Measurements from ENCODE around the gene GSTM5. TPM values are rescaled to one million over a fixed set of nuclear protein-coding genes. Genes with fewer than 3 reads are reported as not detected.
"Not testable (repeated sequence)": the region's sequence is repeated elsewhere in the genome, so short reads cannot be mapped to it uniquely, and the experiment has no call there.

Gene GSTM5
- total and polyA plus RNA-seq, 2 of the 8 experiments (the other 6 are each of a cell fraction or from before 2014, with no cell fraction given): 0.24 to 0.89 TPM

DNA sequence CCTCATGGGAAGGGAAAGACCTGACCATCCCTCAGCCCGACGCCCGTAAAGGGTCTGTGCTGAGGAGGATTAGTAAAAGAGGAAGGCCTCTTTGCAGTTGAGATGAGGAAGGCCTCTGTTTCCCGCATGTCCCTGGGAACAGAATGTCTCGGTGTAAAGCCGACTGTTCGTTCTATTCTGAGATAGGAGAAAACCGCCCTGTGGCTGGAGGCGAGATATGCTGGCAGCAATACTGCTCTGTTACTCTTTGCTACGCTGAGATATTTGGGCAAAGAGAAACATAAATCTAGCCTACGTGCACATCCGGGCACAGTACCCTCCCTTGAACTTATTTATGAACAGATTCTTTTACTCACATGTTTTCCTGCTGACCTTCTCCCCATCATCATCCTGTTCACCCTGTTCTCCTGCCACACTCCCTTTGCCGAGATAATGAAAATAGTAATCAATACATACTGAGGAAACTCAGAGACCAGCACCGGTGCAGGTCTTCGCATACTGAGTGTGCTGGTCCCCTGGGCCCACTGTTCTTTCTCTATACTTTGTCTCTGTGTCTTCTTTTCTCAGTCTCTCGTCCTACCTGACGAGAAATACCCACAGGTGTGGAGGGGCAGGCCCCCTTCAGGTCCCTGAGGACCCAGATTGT is 55.1 kb downstream of the GSTM5 start:
- CTCF ChIA-PET (ENCODE audit: partially characterized antibody); H3K18ac ChIP-seq (ENCODE audit: extremely low read depth, low read length); H4K91ac ChIP-seq (replicated peaks; ENCODE audit: insufficient read length, low read length); H3K4ac ChIP-seq (replicated peaks; ENCODE audit: insufficient read length, low read depth, low read length); H3K14ac ChIP-seq (ENCODE audit: insufficient read length); H2BK12ac ChIP-seq (ENCODE audit: low read depth, low read length); H2AFZ ChIP-seq (ENCODE audit: low read length); POLR2A ChIA-PET (ENCODE audit: partially characterized antibody); H3K4me1 ChIP-seq (replicated peaks in 1 of 4; ENCODE audit: control insufficient read depth in 3 of 4, insufficient read depth in 4 of 4, low read length in 3 of 4); H3K23me2 ChIP-seq (ENCODE audit: low read depth, low read length); H4K5ac ChIP-seq (ENCODE audit: insufficient read length, low read depth, low read length); H2BK15ac ChIP-seq (ENCODE audit: low read length); H2BK20ac ChIP-seq (ENCODE audit: low read length); H3K27ac ChIP-seq (ENCODE audit: low read depth, low read length); H3K27me3 ChIP-seq (replicated peaks in 1 of 4; ENCODE audit: control insufficient read depth in 3 of 4, extremely low read depth in 1 of 4, insufficient read depth in 3 of 4, low read length in 3 of 4); H3K4me2 ChIP-seq (ENCODE audit: insufficient read depth in 1 of 2, low read depth in 2 of 2, low read length in 2 of 2); H2BK120ac ChIP-seq (replicated peaks; ENCODE audit: low read depth, low read length); H2AK5ac ChIP-seq (ENCODE audit: low read depth, low read length); H3K56ac ChIP-seq (replicated peaks; ENCODE audit: insufficient read length, low read depth, low read length); H3K79me2 ChIP-seq (ENCODE audit: control insufficient read depth in 1 of 2, insufficient read depth in 2 of 2, low read length in 2 of 2); H3K36me3 ChIP-seq (ENCODE audit: control insufficient read depth in 2 of 4, insufficient read depth in 4 of 4, low read length in 3 of 4); H3K4me3 ChIP-seq (ENCODE audit: extremely low read depth in 1 of 4, insufficient read depth in 2 of 4, low read depth in 3 of 4, low read length in 4 of 4); H3K79me1 ChIP-seq (ENCODE audit: low read depth, low read length); H2BK5ac ChIP-seq (ENCODE audit: low read depth, low read length); FAIRE-seq; H3K9ac ChIP-seq (replicated peaks in 1 of 4; ENCODE audit: extremely low read depth in 1 of 4, low read depth in 3 of 4, low read length in 3 of 4); DNase-seq (ENCODE audit: low read depth in 1 of 2, low spot score in 2 of 2); H4K8ac ChIP-seq (ENCODE audit: extremely low read depth, insufficient read depth, low read length); H4K20me1 ChIP-seq (replicated peaks in 1 of 2; ENCODE audit: control insufficient read depth in 1 of 2, insufficient read depth in 2 of 2, low read length in 2 of 2); H3K23ac ChIP-seq (ENCODE audit: insufficient read length); H3K9me3 ChIP-seq (ENCODE audit: insufficient read depth in 2 of 2, low read depth in 1 of 2, low read length in 1 of 2): not testable (repeated sequence)
- WGBS, 2 experiments (ENCODE audit: extremely low coverage in 1 of 2, insufficient coverage in 1 of 2, insufficient read length in 1 of 2, insufficient replicate concordance in 2 of 2, low coverage in 1 of 2, low lambda C conversion rate in 2 of 2, missing lambda C conversion rate in 1 of 2): 96% methylated on average over 17 of the region's 17 CpGs; no CpG with 5 or more reads in 1 of the 2 experiments

Other genes with a start within 250 kb of the GSTM5 start
- 1.5 and 1.7 TPM in 2 replicates for gene SYPL2, start 245.7 kb upstream of the GSTM5 start, total RNA-seq (2021; fragmentation: NEBNext Ultra II Directional; extraction: Animal tissue kit (Norgen Biotek cat#: 25700))
- gene SYPL2, start 245.7 kb upstream of the GSTM5 start, polyA plus RNA-seq (2011; rRNA removed): 1.5 and 1.6 TPM in 2 replicates
- 9.3 and 9.8 TPM in 2 replicates for gene ATXN7L2, start 228.3 kb upstream of the GSTM5 start, total RNA-seq (2021; fragmentation: NEBNext Ultra II Directional; extraction: Animal tissue kit (Norgen Biotek cat#: 25700))
- gene ATXN7L2, start 228.3 kb upstream of the GSTM5 start, polyA plus RNA-seq (2011; rRNA removed): 8.1 and 12.3 TPM in 2 replicates
- 3.6 and 4.3 TPM in 2 replicates for gene CYB561D1, start 218.2 kb upstream of the GSTM5 start, total RNA-seq (2021; fragmentation: NEBNext Ultra II Directional; extraction: Animal tissue kit (Norgen Biotek cat#: 25700))
- 3.8 and 6.8 TPM in 2 replicates for gene CYB561D1, start 218.2 kb upstream of the GSTM5 start, polyA plus RNA-seq (2011; rRNA removed)
- 2.4 and 2.7 TPM in 2 replicates for gene AMIGO1, start 202.5 kb upstream of the GSTM5 start, total RNA-seq (2021; fragmentation: NEBNext Ultra II Directional; extraction: Animal tissue kit (Norgen Biotek cat#: 25700))
- 1.5 and 2.4 TPM in 2 replicates for gene AMIGO1, start 202.5 kb upstream of the GSTM5 start, polyA plus RNA-seq (2011; rRNA removed)
- 0.15 and 0.41 TPM in 2 replicates for gene GPR61, start 172.4 kb upstream of the GSTM5 start, total RNA-seq (2021; fragmentation: NEBNext Ultra II Directional; extraction: Animal tissue kit (Norgen Biotek cat#: 25700))
- gene GPR61, start 172.4 kb upstream of the GSTM5 start, polyA plus RNA-seq (2011; rRNA removed): 0.53 and 0.63 TPM in 2 replicates
- gene GNAI3, start 163.6 kb upstream of the GSTM5 start, total RNA-seq (2021; fragmentation: NEBNext Ultra II Directional; extraction: Animal tissue kit (Norgen Biotek cat#: 25700)): 9.2 and 9.8 TPM in 2 replicates
- gene GNAI3, start 163.6 kb upstream of the GSTM5 start, polyA plus RNA-seq (2011; rRNA removed): 1.9 and 4.0 TPM in 2 replicates
- not detected in 2 replicates for gene GNAT2, start 92.6 kb upstream of the GSTM5 start, total RNA-seq (2021; fragmentation: NEBNext Ultra II Directional; extraction: Animal tissue kit (Norgen Biotek cat#: 25700))
- gene GNAT2, start 92.6 kb upstream of the GSTM5 start, polyA plus RNA-seq (2011; rRNA removed): 0.05 and 0.14 TPM in 2 replicates
- gene AMPD2, start 92.4 kb upstream of the GSTM5 start, total RNA-seq (2021; fragmentation: NEBNext Ultra II Directional; extraction: Animal tissue kit (Norgen Biotek cat#: 25700)): 67.7 and 69.4 TPM in 2 replicates
- gene AMPD2, start 92.4 kb upstream of the GSTM5 start, polyA plus RNA-seq (2011; rRNA removed): 37.2 and 52.8 TPM in 2 replicates
- 11.3 and 18.7 TPM in 2 replicates for gene GSTM4, start 56.2 kb upstream of the GSTM5 start, total RNA-seq (2021; fragmentation: NEBNext Ultra II Directional; extraction: Animal tissue kit (Norgen Biotek cat#: 25700))
- 24.0 and 31.4 TPM in 2 replicates for gene GSTM4, start 56.2 kb upstream of the GSTM5 start, polyA plus RNA-seq (2011; rRNA removed)
- gene GSTM2, start 44.2 kb upstream of the GSTM5 start, total RNA-seq (2021; fragmentation: NEBNext Ultra II Directional; extraction: Animal tissue kit (Norgen Biotek cat#: 25700)): 9.6 and 12.2 TPM in 2 replicates
- 20.7 and 23.1 TPM in 2 replicates for gene GSTM2, start 44.2 kb upstream of the GSTM5 start, polyA plus RNA-seq (2011; rRNA removed)
- gene GSTM1, start 24.4 kb upstream of the GSTM5 start, total RNA-seq (2021; fragmentation: NEBNext Ultra II Directional; extraction: Animal tissue kit (Norgen Biotek cat#: 25700)): 16.5 and 16.7 TPM in 2 replicates
- gene GSTM1, start 24.4 kb upstream of the GSTM5 start, polyA plus RNA-seq (2011; rRNA removed): 38.8 and 42.5 TPM in 2 replicates
- gene GSTM3, start 28.8 kb downstream of the GSTM5 start, total RNA-seq (2021; fragmentation: NEBNext Ultra II Directional; extraction: Animal tissue kit (Norgen Biotek cat#: 25700)): 2.2 and 4.3 TPM in 2 replicates
- gene GSTM3, start 28.8 kb downstream of the GSTM5 start, polyA plus RNA-seq (2011; rRNA removed): 3.0 and 5.1 TPM in 2 replicates
- not detected in 2 replicates for gene EPS8L3, start 51.7 kb downstream of the GSTM5 start, total RNA-seq (2021; fragmentation: NEBNext Ultra II Directional; extraction: Animal tissue kit (Norgen Biotek cat#: 25700))
- gene EPS8L3, start 51.7 kb downstream of the GSTM5 start, polyA plus RNA-seq (2011; rRNA removed): not detected in 2 replicates
- gene CSF1, start 198.6 kb downstream of the GSTM5 start, total RNA-seq (2021; fragmentation: NEBNext Ultra II Directional; extraction: Animal tissue kit (Norgen Biotek cat#: 25700)): 2.0 and 3.3 TPM in 2 replicates
- 4.2 and 5.4 TPM in 2 replicates for gene CSF1, start 198.6 kb downstream of the GSTM5 start, polyA plus RNA-seq (2011; rRNA removed)

Measured in H1 (cell line).